Natural killer cell (primary cell): ENCODE data around the gene KIAA0753. TPM values are rescaled to one million over a fixed set of nuclear protein-coding genes. Genes with fewer than 3 reads are reported as not detected.

Experiments used
- ATAC-seq, 3 donors: fragments of 150-1000 bp in 2 of 3; fragments of 200-7000 bp in 1 of 3; cut with Tn5 transposase; 1 replicate in 1 of 3; 2 replicates in 2 of 3; pipeline ENCODE4 v1.10.0; 2021; ENCODE audit warnings: mild to moderate bottlenecking in 2 of 3, moderate library complexity in 2 of 3
- DNase-seq, 2 donors: peaks; one replicate each; pipeline versions ENCODE4 v3.0.0 to v3.0.0-alpha.2; 2013 to 2021; ENCODE audit warnings: mixed read lengths in 1 of 2
- H3K27ac ChIP-seq: one replicate; pipeline ENCODE4 v1.5.1; 2013; ENCODE audit warnings: mild to moderate bottlenecking, low read length
- H3K27me3 ChIP-seq: one replicate; pipeline ENCODE4 v1.6.1; 2013; ENCODE audit warnings: low read length; ENCODE audit not compliant: control insufficient read depth, insufficient read depth
- H3K36me3 ChIP-seq: one replicate; pipeline ENCODE4 v1.6.1; 2013; ENCODE audit warnings: low read length; ENCODE audit not compliant: control insufficient read depth, insufficient read depth
- H3K4me1 ChIP-seq: one replicate; pipeline ENCODE4 v1.6.1; 2013; ENCODE audit warnings: low read length; ENCODE audit not compliant: control insufficient read depth, insufficient read depth
- H3K4me3 ChIP-seq: one replicate; pipeline ENCODE4 v1.5.1; 2013; ENCODE audit warnings: low read length
- H3K9me3 ChIP-seq: one replicate; pipeline ENCODE4 v1.6.1; 2013; ENCODE audit warnings: low read length; ENCODE audit not compliant: control insufficient read depth, insufficient read depth
- H3K27ac Mint-ChIP-seq, 2 donors: one replicate each; pipeline ENCODE4 v1.8.0; 2022; ENCODE audit warnings: mild to moderate bottlenecking in 2 of 2, mixed read lengths in 2 of 2, moderate library complexity in 1 of 2
- H3K27me3 Mint-ChIP-seq, 2 donors: one replicate each; pipeline ENCODE4 v1.8.0; 2022; ENCODE audit warnings: low read depth in 2 of 2, mixed read lengths in 2 of 2
- H3K36me3 Mint-ChIP-seq: one replicate; pipeline ENCODE4 v1.8.0; 2022; ENCODE audit warnings: mixed read lengths
- H3K4me1 Mint-ChIP-seq, 2 donors: one replicate each; pipeline ENCODE4 v1.8.0; 2022; ENCODE audit warnings: mixed read lengths in 2 of 2
- H3K4me3 Mint-ChIP-seq: one replicate; pipeline ENCODE4 v1.8.0; 2022; ENCODE audit warnings: mild to moderate bottlenecking, moderate library complexity, mixed read lengths
- H3K9me3 Mint-ChIP-seq, 2 donors: one replicate each; pipeline ENCODE4 v1.8.0; 2022; ENCODE audit warnings: mixed read lengths in 2 of 2
- WGBS: methylation state at CpG from one replicate; pipeline ENCODE4 v1.1.7; 2013; ENCODE audit warnings: missing lambda C conversion rate; ENCODE audit not compliant: insufficient coverage; 5-methylcytosine and 5-hydroxymethylcytosine counted together
- intact Hi-C: fragments of 100-400 bp; cut with micrococcal nuclease; formaldehyde crosslinking; loops from one replicate; pipeline ENCODE4 v1.14.2; 2022
- total RNA-seq, 4 donors: library from RNA; stranded (reverse); fragments of 120-200 nt in 1 of 4; gene quantifications; one replicate each; pipeline versions ENCODE4 v1.2.3 to v1.2.4, GENCODE V29; 2013 to 2022
- TF ChIP-seq, protein P1 (sequence below): fragments of 200-600 bp; IDR thresholded peaks from one replicate; pipeline ENCODE4 v1.8.0; 2022; ENCODE audit warnings: antibody characterized with exemption

KIAA0753 gene
- total RNA-seq, 3 donors from 2014 or later (not counting 1 experiment from before 2014, with no cell fraction given) = 13.4 to 17.2 (median 15.4) TPM

DNA sequence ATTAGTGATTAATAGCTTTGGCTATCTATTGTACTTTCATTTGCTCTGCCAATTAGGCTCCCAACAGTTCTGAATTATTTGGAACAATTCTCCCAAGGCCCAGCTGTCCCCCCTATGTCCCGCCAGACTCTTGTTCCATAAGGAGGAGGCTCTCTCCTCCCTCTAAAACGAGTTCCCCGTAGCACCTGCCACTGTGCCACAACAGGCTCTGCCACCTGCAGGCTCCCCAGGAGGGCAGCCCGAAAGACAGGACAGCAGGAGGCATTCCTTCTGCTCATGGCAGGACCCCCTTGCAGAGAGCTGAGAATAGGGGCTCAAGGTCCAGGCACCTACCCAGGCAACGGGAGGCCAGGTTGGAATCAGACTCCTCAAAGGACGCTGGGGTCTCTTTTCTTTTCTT is 93.2 kb downstream of the KIAA0753 start:
- no peak for DNase-seq
- TF ChIP-seq, protein P1, sequence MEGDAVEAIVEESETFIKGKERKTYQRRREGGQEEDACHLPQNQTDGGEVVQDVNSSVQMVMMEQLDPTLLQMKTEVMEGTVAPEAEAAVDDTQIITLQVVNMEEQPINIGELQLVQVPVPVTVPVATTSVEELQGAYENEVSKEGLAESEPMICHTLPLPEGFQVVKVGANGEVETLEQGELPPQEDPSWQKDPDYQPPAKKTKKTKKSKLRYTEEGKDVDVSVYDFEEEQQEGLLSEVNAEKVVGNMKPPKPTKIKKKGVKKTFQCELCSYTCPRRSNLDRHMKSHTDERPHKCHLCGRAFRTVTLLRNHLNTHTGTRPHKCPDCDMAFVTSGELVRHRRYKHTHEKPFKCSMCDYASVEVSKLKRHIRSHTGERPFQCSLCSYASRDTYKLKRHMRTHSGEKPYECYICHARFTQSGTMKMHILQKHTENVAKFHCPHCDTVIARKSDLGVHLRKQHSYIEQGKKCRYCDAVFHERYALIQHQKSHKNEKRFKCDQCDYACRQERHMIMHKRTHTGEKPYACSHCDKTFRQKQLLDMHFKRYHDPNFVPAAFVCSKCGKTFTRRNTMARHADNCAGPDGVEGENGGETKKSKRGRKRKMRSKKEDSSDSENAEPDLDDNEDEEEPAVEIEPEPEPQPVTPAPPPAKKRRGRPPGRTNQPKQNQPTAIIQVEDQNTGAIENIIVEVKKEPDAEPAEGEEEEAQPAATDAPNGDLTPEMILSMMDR = no peak
- H3K4me3 ChIP-seq = no peak overlapping the region
- Mint-ChIP-seq H3K9me3 (no peaks in the 10 kb centered on the region), H3K4me3 (no peak overlapping the region), H3K27ac (no peak overlapping the region), H3K4me1 (peaks cover 0 to 9% of the 10 kb centered on the region in 2 donors), H3K36me3 (no peaks in the 10 kb centered on the region), H3K27me3 (peaks cover 6 to 13% of the 10 kb centered on the region in 2 donors)
- H3K9me3 ChIP-seq = no peaks in the 10 kb centered on the region
- intact Hi-C loops = no loop called here
- H3K27ac ChIP-seq = no peak overlapping the region
- WGBS = 89% methylated on average over 6 of the region's 6 CpGs
- no peak for ATAC-seq
- H3K27me3 ChIP-seq = no peaks in the 10 kb centered on the region
- H3K4me1 ChIP-seq = peaks cover 4% of the 10 kb centered on the region
- no peaks in the 10 kb centered on the region for H3K36me3 ChIP-seq

DNA sequence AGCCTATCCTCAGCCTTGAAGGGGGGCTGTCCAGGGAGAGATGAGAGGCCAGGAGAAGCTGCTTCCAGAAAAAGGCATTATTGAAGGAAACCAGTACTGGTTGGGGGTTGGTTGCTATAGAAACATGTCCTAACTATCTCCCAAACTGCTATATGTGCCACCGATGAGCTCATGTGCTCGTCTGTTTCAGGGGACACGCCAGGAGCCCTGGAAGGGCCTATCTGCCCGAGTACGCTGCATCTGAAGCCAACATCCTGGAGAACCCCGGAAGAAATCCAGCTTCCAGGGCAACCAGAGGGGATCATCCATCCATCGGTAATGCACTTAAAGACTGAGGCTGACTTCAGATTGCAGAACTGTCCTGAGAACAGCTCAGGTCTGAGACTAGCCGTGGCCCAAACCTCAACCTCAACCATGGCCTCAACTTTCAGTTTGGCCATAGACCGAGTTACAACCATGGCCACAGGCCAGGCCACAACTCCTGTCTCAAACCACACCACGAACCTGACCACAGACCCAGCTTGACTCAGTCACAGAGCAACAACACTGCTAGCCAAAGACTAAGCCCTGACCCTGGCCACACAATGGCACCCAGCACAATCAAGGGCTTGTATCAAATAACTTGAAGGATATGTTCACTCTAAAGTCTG is 94.3 kb downstream of the KIAA0753 start:
- Mint-ChIP-seq H3K4me3 (no peak overlapping the region), H3K27me3 (peaks cover 6 to 13% of the 10 kb centered on the region in 2 donors), H3K4me1 (peaks cover 0 to 9% of the 10 kb centered on the region in 2 donors), H3K9me3 (no peaks in the 10 kb centered on the region), H3K27ac (no peak overlapping the region), H3K36me3 (no peaks in the 10 kb centered on the region)
- WGBS = 67% methylated on average over 10 of the region's 10 CpGs
- no peak for ATAC-seq
- no peak overlapping the region for H3K4me3 ChIP-seq
- H3K4me1 ChIP-seq = peaks cover 4% of the 10 kb centered on the region
- no peak overlapping the region for H3K27ac ChIP-seq
- DNase-seq = no peak
- H3K9me3 ChIP-seq = no peaks in the 10 kb centered on the region
- intact Hi-C loops = no loop called here
- no peaks in the 10 kb centered on the region for H3K27me3 ChIP-seq
- no peaks in the 10 kb centered on the region for H3K36me3 ChIP-seq
- TF ChIP-seq, protein P1 = no peak

DNA sequence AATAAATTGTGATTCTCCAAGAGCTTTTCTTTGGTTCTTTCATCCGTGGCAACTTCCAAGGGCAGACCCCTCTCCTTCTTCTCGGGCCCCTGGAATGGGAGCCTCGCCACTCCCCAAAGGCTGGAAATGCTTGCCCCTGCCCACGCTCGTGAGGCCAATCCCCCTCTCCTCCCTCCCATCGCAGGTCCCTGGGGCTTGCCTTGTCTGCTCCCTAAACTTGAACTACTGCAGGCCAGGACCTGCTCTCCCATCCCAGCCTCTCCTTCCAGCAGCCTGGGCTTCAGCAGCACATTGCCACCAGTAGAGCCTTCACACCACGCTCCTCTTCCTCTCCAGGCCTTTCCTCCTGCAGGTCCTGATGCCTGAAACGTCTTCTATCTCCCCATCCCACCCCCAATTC is 95.2 kb downstream of the KIAA0753 start:
- DNase-seq = no peak
- TF ChIP-seq, protein P1 = no peak
- Histone ChIP-seq H3K9me3 (no peaks in the 10 kb centered on the region), H3K4me1 (peaks cover 4% of the 10 kb centered on the region), H3K36me3 (no peaks in the 10 kb centered on the region), H3K4me3 (no peak overlapping the region), H3K27ac (no peak overlapping the region), H3K27me3 (no peaks in the 10 kb centered on the region)
- no peak overlapping the region for H3K27ac Mint-ChIP-seq
- H3K36me3 Mint-ChIP-seq = no peaks in the 10 kb centered on the region
- intact Hi-C loops = no loop called here
- no peak for ATAC-seq
- peaks cover 6 to 13% of the 10 kb centered on the region in 2 donors for H3K27me3 Mint-ChIP-seq
- no peak overlapping the region for H3K4me3 Mint-ChIP-seq
- peaks cover 0 to 9% of the 10 kb centered on the region in 2 donors for H3K4me1 Mint-ChIP-seq
- no peaks in the 10 kb centered on the region for H3K9me3 Mint-ChIP-seq
- 88% methylated on average over 8 of the region's 8 CpGs for WGBS

DNA sequence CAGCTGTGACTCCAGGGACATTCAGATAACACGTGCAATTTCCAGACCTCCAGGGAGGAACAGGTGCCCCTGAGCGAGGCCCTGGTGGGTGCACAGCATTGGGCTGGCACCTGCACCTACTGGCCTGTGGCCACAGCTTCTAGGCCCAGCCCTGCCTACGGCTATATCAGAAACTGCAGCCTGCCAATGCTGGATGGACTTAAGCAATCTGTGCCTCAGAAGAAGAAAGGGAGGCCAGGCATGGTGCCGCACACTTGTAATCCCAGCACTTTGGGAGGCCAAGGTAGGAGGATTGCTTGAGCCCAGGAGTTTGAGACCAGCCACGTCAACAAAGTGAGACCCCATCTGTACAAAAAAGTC is 96.5 kb downstream of the KIAA0753 start:
- TF ChIP-seq, protein P1 = no peak
- Histone ChIP-seq H3K4me3 (no peak overlapping the region), H3K27me3 (no peaks in the 10 kb centered on the region), H3K36me3 (no peaks in the 10 kb centered on the region), H3K9me3 (no peaks in the 10 kb centered on the region), H3K4me1 (peaks cover 4% of the 10 kb centered on the region), H3K27ac (no peak overlapping the region)
- no peak overlapping the region for H3K4me3 Mint-ChIP-seq
- H3K27me3 Mint-ChIP-seq = peaks cover 9 to 11% of the 10 kb centered on the region in 2 donors
- ATAC-seq (no peak), DNase-seq (no peak)
- H3K36me3 Mint-ChIP-seq = no peaks in the 10 kb centered on the region
- intact Hi-C loops = no loop called here
- WGBS = 85% methylated on average over 5 of the region's 5 CpGs
- no peak overlapping the region for H3K27ac Mint-ChIP-seq
- peaks cover 0 to 9% of the 10 kb centered on the region in 2 donors for H3K4me1 Mint-ChIP-seq
- no peaks in the 10 kb centered on the region for H3K9me3 Mint-ChIP-seq
